HG02798 (cell line): Measurements from ENCODE around the gene TMEM126B.

Source experiments
- ATAC-seq: cut with Tn5 transposase; IDR thresholded peaks from one replicate; pipeline ENCODE4 v1.9.1; 2021; ENCODE audit warnings: mild to moderate bottlenecking; ENCODE audit not compliant: unreplicated experiment, poor library complexity

The TMEM126B gene

DNA sequence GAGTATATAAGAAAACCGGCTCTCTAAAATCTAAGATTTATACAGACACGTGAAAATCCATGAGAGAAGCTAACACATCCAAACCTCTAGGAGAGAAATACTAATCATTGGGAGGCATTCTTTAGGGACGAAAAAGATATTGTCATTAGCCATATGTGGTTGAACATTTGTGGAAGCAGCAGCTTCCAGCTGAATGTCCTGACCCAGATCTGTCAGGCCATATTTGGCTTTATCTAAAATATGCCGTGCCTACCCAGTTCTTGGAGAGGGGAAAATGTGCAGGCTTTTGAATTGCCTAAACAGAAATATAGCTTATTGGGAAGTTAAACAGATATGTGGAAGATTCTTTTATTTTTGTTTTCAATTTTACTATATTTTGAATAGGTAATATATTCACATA, 51.2 kb downstream of the TMEM126B start:
- no peak for ATAC-seq

DNA sequence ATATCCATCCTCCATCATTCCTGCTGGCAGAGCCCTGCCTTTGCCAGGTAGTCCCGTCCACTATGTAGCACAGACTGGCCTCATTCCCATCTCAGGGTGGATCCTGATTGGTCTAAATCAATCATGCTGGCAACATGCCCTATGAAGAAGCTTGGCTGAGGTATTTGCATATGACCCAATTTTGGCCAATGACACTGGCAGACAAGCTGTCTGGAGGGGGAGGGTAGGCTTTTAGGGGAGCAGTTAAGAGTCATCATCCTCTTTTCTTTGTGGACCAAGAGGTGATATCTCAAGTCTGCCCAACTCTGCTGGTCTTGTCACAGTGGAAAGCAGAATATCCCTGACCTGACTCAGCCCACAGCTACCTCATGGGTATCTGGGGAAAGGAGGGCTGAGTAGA, 52.5 kb downstream of the TMEM126B start:
- no peak for ATAC-seq

DNA sequence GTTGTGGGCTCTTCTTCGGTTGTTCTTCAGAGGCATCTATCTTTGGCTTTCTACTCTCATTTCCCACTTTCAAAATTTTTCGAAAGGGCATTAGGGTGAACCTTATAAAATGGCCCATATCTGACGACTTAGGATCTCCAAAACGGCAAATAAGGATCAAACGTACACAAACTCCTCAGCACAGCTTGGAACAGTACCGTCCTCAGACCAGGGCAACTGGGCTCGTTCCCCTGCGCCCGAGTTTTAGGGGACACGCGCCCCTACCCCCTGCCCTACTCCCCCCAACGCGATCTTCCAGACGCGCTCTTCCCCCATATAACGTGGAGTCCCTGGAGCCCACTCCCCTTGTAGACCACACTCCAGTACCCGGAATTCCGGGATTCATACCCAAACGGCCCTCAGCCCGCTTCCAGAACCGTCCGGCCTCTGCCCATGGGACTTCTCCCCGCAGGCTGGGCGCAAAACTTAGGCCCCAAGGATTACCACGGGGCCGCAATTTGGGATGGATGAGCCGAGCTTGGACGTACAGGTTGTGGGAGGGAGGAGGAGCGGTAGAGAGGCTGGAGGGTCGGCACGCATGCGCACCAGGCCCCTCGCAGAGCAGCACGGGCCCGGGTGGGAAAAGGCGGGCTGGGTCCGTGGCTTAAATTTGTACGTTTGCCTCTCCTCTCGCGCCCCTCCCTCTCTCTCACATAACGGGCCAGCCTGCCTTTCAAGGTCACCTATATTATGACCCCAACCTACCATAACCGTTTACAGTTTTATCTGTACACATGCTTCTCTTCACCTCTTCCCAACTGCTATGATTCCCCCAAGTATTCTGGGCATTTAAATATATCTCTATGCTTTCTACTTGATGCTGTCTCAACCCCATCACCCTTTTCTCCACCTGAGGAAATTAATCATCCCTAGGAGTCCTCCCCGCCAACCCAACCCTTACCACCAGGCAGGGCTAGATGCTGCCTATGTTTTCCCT, 54.2 kb downstream of the TMEM126B start:
- ATAC-seq = peak; percentile 88

DNA sequence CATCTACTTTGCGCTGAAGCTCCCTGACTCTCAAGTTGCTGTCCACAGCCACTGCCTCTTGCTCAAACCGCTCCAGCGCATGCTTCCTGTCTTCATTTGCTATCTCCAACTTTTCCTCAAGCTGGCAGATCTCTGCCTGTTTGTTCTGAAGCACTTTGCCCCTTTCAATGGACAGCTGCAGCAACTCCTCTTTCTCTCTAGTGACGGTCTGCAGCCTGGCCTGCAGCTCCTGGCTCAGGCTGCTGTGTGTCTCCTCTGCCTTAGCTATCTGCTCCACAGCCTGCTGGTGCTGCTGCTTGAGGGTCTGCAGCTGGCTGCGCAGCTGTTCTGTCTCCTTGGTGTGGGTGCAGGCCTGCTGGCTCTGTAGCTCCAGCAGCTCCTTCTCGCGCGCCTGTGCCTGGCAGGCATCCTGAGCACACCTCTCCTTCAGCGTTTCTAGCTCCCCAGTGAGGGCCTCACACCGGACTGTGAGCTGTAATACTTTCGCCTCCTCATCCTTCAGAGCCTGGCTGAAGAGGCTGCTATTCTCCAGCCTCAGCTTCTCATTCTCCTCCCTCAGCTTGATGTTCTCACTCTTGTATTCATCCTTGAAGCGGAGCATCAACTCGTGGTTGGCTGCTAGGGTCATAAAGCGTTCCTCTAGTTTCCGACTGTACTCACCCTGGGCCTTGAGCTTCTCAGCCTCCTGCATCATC, 56.9 kb downstream of the TMEM126B start:
- no peak for ATAC-seq

DNA sequence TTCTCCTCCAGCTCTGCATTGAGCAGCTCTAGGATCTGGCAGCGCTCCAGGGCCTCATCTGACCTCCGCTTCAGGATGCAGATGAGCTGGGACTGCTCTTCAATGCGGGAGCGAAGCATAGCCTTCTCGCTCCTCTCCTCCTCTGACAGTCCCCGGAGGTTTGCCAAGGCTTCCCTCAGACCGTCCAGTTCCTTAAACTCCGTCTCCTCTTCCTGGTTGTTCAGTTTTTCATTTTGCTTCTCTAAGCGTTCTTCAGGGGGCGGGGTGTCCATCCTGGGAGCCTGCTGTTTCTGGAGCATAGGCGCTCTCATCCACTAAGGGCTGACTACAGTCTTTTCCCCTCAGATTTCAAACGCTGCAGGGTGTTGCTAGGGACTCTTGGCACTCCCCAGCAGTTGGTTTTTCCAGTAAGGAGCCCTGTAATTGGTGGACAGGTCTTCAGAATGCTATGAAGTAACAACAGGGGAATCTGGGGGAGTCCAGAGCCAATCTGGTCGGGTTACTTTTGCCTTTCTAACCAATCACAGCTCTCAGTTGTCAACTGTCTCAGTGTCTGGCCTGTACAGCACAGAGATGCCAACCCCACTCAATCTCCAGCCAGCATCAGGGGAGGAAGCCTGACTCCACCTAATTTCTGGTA, 57.5 kb downstream of the TMEM126B start, which contains the start of gene CCDC89:
CCDC89 (minus strand) TSS at position 376 of the 640 bp plus-strand sequence; CDS start at position 311, 65 bp downstream.
- ATAC-seq = no peak
